ELR (cell line): ENCODE results near the gene PPA2.
"Not testable (repeated sequence)": the region's sequence is repeated elsewhere in the genome, so short reads cannot be mapped to it uniquely, and the experiment has no call there.

Experiments used
- DNase-seq: peaks from one replicate; pipeline ENCODE4 v3.0.0-alpha.2; 2015; ENCODE audit warnings: low read depth

PPA2 gene

DNA sequence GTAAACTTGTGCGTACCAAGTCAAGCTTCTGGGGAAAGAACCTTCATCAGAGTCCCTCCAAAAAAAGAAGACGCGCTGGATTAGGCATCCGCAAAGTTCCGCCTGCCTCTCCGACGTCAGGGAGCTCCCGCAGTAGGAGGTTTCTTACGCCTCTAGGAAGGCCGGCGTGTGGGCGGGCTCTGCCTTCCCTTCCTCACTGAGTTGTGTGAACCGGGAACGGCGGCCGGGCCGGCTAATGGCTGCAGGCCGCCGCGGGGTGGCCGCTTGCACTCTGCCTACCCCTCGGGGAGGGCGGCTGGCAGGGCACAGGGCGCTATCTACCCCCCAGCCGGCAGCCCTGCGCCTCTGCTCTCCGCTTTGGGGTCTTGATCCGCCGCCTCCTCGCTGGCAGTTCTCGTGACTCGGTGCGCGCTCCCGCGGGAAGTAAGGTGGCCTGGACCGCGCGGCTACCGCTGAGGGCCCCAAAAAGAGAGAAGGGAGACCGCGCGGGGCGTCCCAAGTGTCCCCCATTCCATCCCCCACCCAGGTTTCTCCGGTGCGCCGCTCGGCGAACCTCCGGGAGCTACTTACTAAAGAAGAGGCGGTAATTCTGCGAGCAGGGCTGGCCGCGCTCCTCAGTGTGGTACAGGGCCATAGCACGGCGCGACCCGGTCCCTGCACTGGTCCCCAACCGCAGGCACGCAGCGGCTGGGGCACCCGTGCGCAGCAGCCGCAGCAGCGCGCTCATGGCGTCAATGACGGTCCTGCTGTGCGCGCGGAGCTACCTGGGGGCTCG, at the start of gene PPA2:
TSS of gene PPA2 (minus strand) at position 739 of the 775 bp plus-strand sequence. CDS start at position 727, 12 bp downstream.
- peak; percentile 88 for DNase-seq

DNA sequence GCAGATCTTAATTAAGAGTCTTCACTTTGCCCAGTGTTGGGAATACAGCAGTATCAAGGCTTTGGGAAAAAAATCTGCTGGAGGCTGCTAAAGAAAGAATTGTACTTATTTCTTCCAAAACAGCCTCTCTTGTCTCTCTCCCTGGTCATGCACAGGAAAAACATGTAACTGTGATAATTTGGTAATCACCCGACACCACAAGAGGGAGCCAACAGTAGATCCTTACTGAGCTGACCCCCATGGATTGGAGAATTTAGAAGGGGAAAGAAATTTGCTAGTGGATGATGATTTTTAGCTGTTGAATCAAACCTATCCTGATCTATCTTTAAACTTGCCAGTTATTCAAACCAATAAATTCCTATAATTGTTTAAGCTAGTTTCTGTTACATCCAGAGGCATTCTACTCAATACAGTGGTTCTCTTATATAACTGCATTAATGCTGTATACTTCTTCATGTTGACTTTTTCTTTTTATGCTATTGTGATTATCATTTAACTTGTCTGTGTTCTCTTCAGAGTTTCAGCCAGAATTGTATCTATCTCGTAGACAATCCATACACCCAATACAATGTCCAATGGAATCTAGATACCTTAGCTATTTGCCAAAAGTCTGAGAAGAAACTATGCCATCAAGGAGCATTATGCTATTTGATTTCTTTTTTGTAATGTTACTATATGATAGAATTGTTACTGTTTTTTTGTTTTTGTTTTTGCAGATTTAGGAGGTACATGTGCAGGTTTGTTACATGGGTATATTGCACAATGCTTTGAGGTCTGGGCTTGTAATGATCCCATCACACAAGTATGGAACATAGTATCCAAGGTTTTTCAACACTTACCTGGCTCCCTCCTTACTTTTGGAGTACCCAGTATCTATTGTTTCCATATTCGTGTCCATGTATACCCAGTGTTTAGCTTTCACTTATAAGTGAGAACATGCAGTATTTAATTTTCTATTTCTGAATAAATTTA, 47.2 kb upstream of the PPA2 start:
- DNase-seq: peak; percentile 62

DNA sequence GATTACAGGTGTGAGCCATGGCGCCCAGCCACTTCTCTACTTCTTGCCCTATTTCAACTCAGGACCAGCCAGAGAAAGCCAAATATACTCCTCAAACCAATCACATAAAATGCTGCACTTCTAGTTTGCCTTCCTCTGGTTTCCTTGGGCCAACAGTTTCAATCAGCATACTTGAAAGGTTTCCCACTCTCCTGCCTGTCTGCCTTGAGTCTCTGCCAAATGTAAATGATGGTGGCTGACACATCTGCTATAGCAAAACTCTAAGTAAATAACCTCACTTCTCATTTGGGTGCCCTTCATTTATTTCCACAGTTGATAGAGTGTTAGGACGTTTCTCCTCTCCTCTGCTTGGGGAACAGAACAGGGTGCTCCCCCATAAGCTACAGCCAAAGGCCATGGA, 36.4 kb upstream of the PPA2 start:
- no peak for DNase-seq

DNA sequence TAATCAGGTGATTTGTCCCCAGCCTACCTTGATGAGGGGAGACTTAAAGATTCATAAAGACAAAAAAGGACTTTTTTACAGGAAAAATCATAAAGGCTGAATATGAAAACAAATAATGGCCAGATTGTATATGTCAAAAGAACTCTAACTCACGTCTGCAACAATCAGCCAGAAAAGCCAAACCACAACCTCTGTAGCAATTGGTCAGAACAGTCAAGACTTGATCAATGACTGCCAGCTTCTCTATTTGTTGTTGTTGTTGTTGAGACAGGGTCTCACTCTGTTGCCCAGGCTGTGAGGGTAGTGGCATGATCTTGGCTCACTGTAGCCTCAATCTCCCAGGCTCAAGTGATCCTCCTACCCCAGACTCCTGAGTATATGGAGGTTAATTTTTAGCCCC, 35.9 kb upstream of the PPA2 start:
- no peak for DNase-seq

DNA sequence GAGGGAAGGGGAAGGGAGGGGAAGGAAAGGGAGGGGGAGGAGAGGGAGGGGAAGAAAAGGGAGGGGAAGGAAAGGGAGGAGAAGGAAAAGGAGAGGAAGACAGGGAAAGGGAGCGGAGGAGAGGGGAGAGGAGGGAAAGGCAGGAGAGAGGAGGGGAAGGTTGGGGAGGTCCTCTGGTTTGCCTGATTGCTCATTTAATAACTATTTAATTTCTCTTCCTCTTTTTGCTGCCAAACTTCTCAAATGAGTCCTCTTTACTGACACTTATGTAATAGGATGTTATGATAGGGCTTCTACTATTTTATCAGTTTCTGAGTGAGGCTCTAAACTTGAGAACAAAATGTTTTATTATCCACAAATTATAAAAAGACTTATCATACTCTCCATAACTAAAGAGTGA, 35.4 kb upstream of the PPA2 start:
- DNase-seq: no peak

DNA sequence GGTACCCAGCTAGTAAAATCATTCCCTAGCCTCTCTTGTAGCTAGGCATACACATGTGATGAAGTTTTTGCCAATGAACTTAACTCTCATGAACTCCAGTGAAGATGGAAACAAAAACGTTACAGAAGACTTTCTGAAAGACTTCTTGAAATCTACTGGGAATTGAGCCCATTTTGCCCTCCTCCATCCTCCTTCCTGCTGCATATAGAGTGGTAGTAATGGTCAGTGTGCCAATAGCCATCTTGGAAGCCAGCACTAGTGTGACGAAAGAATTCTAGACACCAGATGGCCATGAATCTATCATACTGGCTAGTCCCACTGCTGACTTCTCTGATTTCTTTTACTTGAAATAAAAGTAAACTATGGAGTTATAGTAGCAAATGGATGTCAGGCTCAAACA, 30.9 kb upstream of the PPA2 start:
- DNase-seq: no peak

DNA sequence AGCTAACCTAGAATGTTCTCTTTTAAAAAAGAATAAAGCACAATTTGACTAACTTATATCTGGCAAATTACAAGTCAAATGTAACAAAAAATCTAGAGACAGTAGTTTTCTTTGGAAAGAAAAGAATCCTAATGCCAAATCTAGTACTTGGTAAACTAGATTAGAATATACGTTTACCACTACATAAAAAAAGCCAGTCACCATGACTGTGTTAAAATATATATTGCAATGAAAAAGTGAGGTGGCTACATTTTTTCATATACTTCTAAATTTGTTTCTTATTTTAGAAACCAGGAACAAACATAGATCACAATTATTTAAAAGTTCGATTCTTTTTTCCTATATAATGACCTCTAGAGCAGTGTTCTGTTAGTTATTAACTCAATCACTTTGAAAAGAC, 29.6 kb upstream of the PPA2 start:
- DNase-seq: no peak

DNA sequence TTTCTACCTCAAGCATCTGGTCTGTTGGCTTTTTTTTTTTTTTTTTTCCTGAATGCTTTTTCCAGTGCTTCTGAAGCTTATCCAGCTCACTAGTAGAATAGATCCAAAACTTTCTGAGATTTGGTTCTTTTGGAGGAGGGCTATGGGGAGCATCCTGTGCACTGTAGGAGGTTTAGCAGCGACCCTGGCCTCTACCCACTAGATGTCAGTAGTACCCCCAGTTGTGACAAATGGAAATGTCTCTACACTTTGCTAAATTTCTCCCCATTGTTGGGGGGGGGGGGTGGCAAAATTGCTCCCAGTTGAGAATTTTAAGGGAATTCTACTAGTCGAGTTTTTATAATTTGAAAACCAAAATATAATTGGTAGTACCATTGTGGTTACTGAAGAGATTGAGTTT, 23.0 kb upstream of the PPA2 start:
- no peak for DNase-seq

DNA sequence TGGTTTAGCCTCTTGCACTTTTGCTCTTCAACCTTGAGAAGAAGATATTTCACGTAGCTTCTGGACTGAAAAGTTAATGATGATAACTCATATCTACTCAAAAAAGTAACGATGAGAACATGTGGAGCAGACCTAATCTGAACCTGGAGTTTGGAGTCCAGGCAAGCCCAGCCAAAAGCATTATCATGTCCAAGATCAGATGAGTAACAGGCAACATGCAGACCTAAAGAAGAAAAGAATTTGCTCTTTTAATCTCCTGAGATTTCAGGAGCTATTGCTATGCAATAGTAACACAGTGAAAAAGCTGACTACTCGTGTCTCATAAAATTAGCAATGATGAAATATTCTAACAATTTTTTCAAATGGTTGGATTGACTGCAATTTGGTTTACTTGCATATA, 21.8 kb upstream of the PPA2 start:
- no peak for DNase-seq

DNA sequence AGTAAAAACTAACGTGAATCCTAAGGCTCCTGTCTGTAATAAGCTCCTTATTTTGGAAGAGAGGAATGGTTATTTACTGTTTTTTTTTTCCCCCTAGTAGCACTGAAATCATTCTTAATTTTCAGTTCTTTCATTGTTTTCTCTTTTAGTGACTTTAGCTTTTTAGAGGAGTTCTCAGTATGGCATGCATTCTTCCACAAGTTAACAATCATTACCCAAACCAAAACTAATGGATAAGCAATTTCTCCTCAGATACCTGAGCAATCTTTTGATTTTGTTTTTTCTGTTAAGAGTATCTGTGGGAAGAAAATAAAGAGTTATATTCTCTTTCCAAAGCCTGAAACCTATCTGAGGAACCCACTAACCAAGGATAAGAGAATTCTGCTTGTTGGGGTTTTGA, 16.7 kb upstream of the PPA2 start:
- DNase-seq: no peak

DNA sequence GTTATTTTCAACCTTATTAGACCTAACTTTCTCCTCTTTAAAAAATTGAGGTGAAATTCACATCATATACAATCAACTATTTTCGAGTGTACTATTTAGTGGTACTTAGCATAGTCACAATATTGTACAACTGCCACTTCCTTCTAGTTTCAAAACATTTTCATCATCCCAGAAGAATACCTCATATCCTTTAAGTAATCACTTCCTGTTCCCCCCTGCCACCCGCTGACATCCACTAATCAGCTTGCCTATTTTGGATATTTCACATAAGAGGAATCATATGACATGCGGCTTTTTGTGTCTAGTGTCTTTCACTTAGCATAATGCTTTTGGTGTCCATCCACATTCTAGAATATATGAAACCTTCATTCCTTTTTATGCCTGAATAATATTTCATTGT, 10.0 kb upstream of the PPA2 start:
- no peak for DNase-seq

DNA sequence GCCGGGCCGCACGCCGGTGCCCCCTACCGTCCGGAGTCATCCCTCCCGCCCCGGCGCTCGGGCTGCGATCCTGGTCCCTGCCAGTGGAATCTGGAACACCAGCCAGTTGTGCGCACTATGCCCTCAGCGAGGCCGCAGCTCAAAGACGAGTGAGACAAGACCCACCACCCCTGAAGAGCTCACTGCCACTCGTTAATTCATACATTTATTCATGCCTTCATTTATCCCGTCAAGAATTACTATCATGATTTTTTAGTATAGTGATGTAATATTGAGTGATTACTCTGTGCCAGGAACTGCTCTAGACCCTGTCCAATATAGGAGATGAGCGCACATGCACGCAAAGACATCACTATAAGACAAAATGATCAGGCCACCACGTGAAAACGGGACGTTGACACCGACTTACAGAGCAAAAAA, 247 bp upstream of the PPA2 start:
- DNase-seq: peak; percentile 84

DNA sequence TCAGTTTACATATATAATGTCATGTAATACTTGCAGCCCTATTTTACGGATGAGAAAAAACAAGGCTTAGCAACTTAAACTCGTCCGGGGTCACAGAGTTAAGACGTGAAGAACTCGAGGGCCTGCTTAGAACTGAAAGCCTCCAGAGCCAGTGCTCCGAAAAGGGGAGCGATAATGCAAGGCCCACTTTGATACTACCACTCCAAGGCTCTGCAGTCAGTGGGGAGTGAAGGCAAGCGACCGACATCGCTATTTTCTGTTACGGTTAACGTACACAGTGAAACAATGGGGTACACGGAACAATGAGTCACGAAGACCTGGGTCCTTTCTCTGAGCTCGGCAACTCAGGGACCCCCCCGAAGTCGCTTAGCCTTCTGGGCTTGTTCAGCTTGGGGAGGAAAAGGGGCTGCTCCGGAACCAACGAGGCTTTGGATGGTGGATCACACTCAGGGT, 965 bp downstream of the PPA2 start:
- DNase-seq: peak; percentile 63

DNA sequence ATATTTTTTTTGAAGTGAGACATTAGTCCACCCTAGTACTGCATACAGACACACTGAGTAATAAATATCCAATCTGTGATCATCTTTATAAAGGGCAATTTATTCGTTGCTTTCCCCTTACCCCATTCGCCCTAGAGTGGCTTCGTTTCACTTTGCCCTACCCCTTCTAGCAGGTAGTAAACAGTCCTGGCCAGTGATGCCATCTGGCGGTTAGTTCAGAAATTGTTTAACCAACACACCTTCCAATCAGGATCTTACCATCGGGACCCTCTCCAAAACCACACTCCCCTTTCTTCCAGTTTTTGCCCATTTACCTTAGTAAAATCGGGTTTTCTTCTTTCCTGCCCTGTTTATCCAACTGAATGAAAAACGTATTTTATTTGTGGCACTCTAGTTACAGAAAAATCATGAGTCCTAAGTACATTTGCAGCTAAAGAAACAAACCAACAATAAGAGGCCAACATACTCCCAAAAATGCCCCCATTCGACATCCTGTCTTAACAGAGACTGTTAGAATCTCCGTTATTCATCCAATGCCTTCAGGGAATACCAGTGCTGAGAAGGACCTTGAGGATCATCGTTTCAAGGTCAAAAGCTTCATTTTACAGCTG, 2.2 kb downstream of the PPA2 start:
- peak; percentile 75 for DNase-seq

DNA sequence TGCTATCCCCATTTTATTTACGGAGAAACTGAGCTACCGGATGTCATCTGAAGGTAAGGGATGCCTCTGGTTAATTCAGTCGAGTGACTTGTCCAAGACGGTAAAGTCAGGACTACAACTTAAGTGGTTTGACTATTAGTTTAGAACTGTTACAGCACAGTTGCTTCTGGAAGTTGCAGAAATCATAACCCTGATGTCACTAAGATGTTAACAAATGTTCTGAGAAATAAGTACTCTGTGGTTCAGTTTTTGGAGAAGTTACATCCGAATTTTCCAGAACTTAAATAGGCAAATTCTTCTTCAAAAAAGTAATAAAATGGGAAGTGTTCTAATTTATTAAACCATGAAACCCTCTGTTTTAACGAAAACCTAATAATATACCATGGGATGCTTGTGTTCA, 3.1 kb downstream of the PPA2 start:
- DNase-seq: no peak

DNA sequence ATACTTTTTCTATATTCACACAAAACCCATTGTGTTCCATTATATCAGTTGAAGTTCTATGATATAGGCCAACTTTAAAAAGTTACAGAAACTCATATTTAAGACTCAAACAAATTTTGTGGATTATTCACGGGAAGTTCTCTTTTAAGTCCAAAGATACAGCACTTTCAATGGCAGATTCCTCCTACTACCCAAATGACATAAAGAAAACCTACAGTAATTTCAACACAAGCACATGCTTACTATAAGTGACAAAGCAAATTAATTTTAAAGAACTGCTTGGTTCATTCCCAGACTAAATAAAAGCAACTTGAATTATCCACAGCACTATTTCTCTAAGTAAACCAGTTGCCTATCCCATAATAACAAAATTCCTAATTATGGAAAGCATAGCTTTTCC, 4.1 kb downstream of the PPA2 start:
- no peak for DNase-seq

DNA sequence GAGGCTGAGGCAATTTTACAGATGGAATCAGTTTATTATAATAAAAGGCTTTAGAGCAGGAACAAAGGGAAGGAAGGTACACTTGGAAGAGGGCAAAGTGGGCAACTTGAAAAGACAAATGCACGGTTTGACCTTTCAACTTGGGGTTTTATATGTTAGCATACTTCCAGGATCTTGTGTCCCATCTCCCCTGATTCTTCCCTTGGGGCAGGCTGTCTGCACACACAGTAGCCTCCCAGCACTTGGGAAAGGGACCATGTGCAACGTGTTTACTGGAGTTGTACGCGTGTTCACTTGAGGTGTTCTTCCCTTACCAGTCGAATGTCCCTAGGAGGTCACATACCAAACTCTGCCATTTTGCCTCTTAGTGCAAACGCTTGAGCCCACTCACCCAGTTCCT, 7.3 kb downstream of the PPA2 start:
- no peak for DNase-seq

DNA sequence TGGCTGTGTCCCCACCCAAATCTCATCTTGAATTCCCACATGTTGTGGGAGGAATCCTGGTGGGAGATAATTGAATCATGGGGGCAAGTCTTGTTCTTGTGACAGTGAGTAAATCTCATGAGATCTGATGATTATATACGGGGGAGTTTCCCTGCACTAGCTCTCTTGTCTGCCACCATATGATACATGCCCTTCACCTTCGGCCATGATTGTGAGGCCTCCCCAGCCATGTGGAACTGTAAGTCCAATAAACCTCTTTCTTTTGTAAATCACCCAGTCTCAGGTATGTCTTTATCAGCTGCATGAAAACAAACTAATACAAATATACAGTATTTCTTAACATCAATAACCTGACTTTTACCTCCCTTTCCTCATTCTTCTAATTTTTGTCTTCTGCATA, 9.3 kb downstream of the PPA2 start:
- DNase-seq: not testable (repeated sequence)

DNA sequence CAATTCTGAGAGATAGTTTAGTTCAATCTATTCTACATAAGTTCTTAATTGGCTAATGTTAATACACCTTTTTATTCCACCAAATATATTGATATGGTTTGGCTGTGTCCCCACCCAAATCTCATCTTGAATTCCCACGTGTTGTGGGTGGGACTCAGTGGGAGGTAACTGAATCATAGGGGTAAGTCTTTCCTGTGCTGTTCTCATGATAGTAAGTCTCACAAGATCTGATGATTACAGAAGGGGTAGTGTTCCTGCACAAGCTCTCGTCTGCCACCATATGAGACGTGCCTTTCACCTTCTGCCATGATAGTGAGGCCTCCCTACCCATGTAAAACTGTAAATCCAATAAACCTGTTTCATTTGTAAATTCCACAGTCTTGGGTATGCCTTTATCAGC, 11.3 kb downstream of the PPA2 start:
- DNase-seq: no peak

DNA sequence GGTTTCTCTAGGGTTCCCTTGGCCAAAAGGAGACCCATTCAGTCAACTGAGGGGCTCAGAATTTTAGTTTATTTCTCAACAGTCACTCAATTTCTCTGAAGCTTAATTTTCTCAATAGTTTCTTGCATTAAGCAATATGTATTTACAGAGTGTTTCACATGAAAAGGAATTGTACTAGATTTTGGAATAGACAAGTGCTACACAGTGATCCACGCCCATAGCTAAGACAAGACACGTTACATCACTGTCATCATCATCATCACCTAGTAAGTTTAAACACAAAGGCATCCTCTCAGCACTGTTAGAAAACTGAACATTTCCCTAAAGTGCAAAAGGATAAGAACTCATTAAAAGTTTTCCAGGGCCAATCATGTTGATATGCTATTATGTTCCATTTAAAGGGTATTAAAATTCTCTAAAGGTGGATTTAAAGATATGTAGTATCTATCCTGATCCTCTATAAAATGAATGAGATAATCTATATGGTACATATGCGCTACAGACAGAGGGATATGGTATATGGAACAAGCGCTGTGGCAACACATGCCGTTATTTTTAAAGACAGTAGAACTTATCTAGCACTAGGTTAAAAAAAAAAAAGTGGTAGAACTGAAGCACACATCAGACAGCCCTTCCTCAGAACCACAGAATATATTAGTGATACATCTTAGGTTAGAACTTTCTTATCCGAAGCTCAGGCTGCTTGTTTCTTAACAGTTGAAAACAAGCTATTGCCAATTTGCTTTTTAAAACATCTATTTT, 12.1 kb downstream of the PPA2 start:
- no peak for DNase-seq

DNA sequence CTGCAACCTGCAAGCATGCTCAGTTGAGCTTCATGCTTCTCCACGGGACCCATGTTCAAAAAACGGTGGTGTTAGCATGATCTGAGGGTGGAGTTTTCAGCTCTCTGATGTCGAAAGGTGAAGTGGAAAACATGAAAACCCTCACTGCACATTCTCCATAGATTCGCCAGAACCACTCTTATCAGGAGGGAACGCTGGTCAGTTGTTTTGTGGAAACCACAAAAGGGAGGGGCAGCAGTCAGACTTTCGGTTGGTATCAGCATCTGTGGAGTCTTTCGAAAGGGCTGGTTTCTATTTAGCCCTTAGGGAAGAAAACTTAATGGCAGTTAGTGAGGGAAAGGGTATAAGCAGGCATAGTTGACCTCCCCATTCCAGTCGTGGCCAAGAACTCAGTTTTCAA, 12.6 kb downstream of the PPA2 start:
- DNase-seq: no peak

DNA sequence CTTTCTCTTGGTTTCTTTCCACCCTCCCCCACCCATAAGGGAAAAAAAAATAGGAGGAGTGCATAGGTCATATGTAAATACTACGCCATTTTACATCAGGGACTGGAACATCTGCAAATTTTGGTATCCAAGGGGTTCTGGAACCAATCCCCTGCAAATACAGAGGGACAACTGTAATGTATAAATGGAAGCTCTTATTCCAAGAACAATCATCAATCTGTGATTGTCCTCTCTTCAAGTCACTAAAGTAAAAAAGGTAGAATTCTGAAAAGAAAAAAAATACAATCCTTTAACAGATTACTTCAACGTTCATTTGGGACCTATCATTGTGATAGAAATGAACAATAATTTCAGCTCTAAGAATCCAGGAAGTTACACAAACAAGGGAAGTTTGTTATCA, 13.6 kb downstream of the PPA2 start:
- no peak for DNase-seq
